ENCODE results near the gene FSTL4.

DNA sequence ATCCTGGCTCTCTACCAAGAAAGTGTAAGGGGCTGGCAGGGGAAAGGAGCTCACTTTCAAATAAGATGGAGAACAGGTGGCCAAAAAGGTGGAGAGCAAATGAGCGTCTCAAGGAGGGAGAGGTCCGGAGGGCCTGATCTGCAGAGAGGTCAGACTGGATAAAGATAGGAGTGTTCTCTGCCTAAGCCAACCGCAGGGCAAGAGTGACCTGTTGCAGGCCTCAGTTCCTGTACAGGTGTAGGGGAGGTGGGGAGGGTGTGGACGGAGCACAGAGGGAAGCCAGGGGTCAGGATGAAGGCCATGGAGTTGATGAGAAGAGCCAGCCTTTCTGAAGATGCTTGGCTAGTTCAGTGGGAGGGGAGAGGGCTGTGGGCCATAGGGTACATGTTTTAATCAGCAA lies 320.8 kb downstream of the FSTL4 start:
- TF ChIP-seq, protein P1, sequence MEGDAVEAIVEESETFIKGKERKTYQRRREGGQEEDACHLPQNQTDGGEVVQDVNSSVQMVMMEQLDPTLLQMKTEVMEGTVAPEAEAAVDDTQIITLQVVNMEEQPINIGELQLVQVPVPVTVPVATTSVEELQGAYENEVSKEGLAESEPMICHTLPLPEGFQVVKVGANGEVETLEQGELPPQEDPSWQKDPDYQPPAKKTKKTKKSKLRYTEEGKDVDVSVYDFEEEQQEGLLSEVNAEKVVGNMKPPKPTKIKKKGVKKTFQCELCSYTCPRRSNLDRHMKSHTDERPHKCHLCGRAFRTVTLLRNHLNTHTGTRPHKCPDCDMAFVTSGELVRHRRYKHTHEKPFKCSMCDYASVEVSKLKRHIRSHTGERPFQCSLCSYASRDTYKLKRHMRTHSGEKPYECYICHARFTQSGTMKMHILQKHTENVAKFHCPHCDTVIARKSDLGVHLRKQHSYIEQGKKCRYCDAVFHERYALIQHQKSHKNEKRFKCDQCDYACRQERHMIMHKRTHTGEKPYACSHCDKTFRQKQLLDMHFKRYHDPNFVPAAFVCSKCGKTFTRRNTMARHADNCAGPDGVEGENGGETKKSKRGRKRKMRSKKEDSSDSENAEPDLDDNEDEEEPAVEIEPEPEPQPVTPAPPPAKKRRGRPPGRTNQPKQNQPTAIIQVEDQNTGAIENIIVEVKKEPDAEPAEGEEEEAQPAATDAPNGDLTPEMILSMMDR (IDR thresholded peaks at IDR 0.05), result no peak
- TF ChIP-seq POLR2A (IDR thresholded peaks at IDR 0.05), result no peak

All from body of pancreas (tissue), 4 donors.